CD4-positive, CD25-positive, alpha-beta regulatory T cell (primary cell): ENCODE measurements around the gene TMEM134. TPM values are rescaled to one million over a fixed set of nuclear protein-coding genes. Genes with fewer than 3 reads are reported as not detected.

Source experiments
- ATAC-seq, 2 donors: fragments of 150-1000 bp; cut with Tn5 transposase; one replicate each; pipeline ENCODE4 v1.10.0; 2021; ENCODE audit warnings: low read depth in 2 of 2, moderate number of reproducible peaks in 2 of 2, moderate library complexity in 1 of 2
- DNase-seq, 3 donors: peaks; one replicate each; pipeline versions ENCODE4 v3.0.0 to v3.0.0-alpha.2; 2012 to 2022; ENCODE audit warnings: mixed read lengths in 1 of 3
- H3K27ac ChIP-seq: one replicate; pipeline ENCODE4 v1.7.0; 2013; ENCODE audit warnings: mild to moderate bottlenecking, low read length; ENCODE audit not compliant: insufficient read depth, poor library complexity, severe bottlenecking
- H3K27me3 ChIP-seq: one replicate; pipeline ENCODE4 v1.7.0; 2013; ENCODE audit warnings: low read length; ENCODE audit not compliant: control insufficient read depth, insufficient read depth
- H3K36me3 ChIP-seq: one replicate; pipeline ENCODE4 v1.7.0; 2013; ENCODE audit warnings: mild to moderate bottlenecking, low read length, moderate library complexity; ENCODE audit not compliant: control insufficient read depth, insufficient read depth
- H3K4me1 ChIP-seq: 2 replicates; pipeline ENCODE4 v1.7.0; 2013; ENCODE audit warnings: mild to moderate bottlenecking, low read length; ENCODE audit not compliant: insufficient read depth, control insufficient read depth, poor library complexity, severe bottlenecking
- H3K4me3 ChIP-seq: one replicate; pipeline ENCODE4 v1.7.0; 2013; ENCODE audit warnings: low read depth, mild to moderate bottlenecking, low read length, moderate library complexity
- H3K9me3 ChIP-seq, 2 experiments: 1 replicate in 1 of 2; 2 replicates in 1 of 2; pipeline ENCODE4 v1.7.0; 2013; ENCODE audit warnings: low read length in 2 of 2, mild to moderate bottlenecking in 1 of 2, moderate library complexity in 1 of 2; ENCODE audit not compliant: control insufficient read depth in 2 of 2
- H3K27ac Mint-ChIP-seq, 3 donors: one replicate each; pipeline ENCODE4 v1.8.0; 2020 to 2022; ENCODE audit warnings: mild to moderate bottlenecking in 3 of 3, mixed read lengths in 3 of 3, moderate library complexity in 2 of 3
- H3K27me3 Mint-ChIP-seq: one replicate; pipeline ENCODE4 v1.8.0; 2022; ENCODE audit warnings: mild to moderate bottlenecking, mixed read lengths
- H3K36me3 Mint-ChIP-seq: one replicate; pipeline ENCODE4 v1.8.0; 2020; ENCODE audit warnings: mixed read lengths
- H3K4me1 Mint-ChIP-seq, 4 donors: one replicate each; pipeline ENCODE4 v1.8.0; 2020 to 2022; ENCODE audit warnings: mixed read lengths in 4 of 4, mild to moderate bottlenecking in 1 of 4
- H3K4me3 Mint-ChIP-seq, 4 donors: one replicate each; pipeline ENCODE4 v1.8.0; 2020 to 2022; ENCODE audit warnings: mild to moderate bottlenecking in 4 of 4, mixed read lengths in 4 of 4, moderate library complexity in 3 of 4
- H3K9me3 Mint-ChIP-seq, 7 donors: one replicate each; pipeline ENCODE4 v1.8.0; 2020 to 2022; ENCODE audit warnings: mixed read lengths in 7 of 7, mild to moderate bottlenecking in 3 of 7, moderate library complexity in 2 of 7
- polyA plus RNA-seq, 4 donors: library from polyadenylated mRNA; unstranded; fragments of 300-500 nt; fragmentation: Illumina TruSeq; gene quantifications; one replicate each; pipeline ENCODE4 v1.2.3, GENCODE V29; 2021
- total RNA-seq: library from RNA; stranded (reverse); gene quantifications from one replicate; pipeline ENCODE4 v1.2.3, GENCODE V29; 2022

Gene TMEM134
- total and polyA plus RNA-seq, 5 donors from 2014 or later, result 48.7 to 228 (median 158) TPM

- Histone ChIP-seq H3K27ac (peak overlapping the region; percentile 79), H3K4me1 (peaks cover 89% of the 10 kb centered on the region), H3K4me3 (peak overlapping the region; percentile 59), H3K36me3 (no peaks in the 10 kb centered on the region), H3K9me3 (no peaks in the 10 kb centered on the region), H3K27me3 (no peaks in the 10 kb centered on the region)
- ATAC-seq (peak; percentile 68 to 72), DNase-seq (peak; percentile 72 to 97 (median 90))
- Mint-ChIP-seq H3K4me3 (peak overlapping the region; percentile 93 to 96 (median 94)), H3K27ac (peak overlapping the region; percentile 95 to 100 (median 96)), H3K36me3 (no peaks in the 10 kb centered on the region), H3K4me1 (peaks cover 4 to 79% (median 37%) of the 10 kb centered on the region in 4 donors), H3K9me3 (no peaks in the 10 kb centered on the region), H3K27me3 (no peaks in the 10 kb centered on the region)
Measured at GRCh38 chr11:67416416-67417335, 52.4 kb downstream of the TMEM134 start.

- ATAC-seq, result no peak
- Histone ChIP-seq H3K27me3 (no peaks in the 10 kb centered on the region), H3K4me1 (peaks cover 93% of the 10 kb centered on the region), H3K9me3 (no peaks in the 10 kb centered on the region), H3K27ac (peak within 1 kb of the TSS; percentile 79), H3K36me3 (no peaks in the 10 kb centered on the region), H3K4me3 (peak within 1 kb of the TSS; percentile 59)
- Mint-ChIP-seq H3K4me1 (peaks cover 4 to 85% (median 38%) of the 10 kb centered on the region in 4 donors), H3K36me3 (no peaks in the 10 kb centered on the region), H3K4me3 (peak within 1 kb of the TSS; percentile 93 to 96 (median 94)), H3K27me3 (no peaks in the 10 kb centered on the region), H3K27ac (peak within 1 kb of the TSS; percentile 95 to 100 (median 96)), H3K9me3 (no peaks in the 10 kb centered on the region)
- no peak for DNase-seq
Measured at GRCh38 chr11:67415501-67416304, 53.3 kb downstream of the TMEM134 start, which contains the start of gene CARNS1. TSS of gene CARNS1 (plus strand) at chr11:67415678. CDS start at chr11:67416200, 522 bp downstream.

GRCh38 chr11:67413266-67413849 is 55.7 kb downstream of the TMEM134 start:
- H3K27ac ChIP-seq, result peak overlapping the region; percentile 35
- no peak overlapping the region for H3K4me3 ChIP-seq
- peaks cover 5 to 88% (median 36%) of the 10 kb centered on the region in 4 donors for H3K4me1 Mint-ChIP-seq
- H3K4me3 Mint-ChIP-seq, result peak overlapping the region; percentile 12 to 97 (median 58)
- H3K9me3 ChIP-seq, result no peaks in the 10 kb centered on the region
- DNase-seq (no peak), ATAC-seq (no peak)
- peaks cover 93% of the 10 kb centered on the region for H3K4me1 ChIP-seq
- no peaks in the 10 kb centered on the region for H3K9me3 Mint-ChIP-seq
- peak overlapping the region; percentile 62 to 66 (median 65) for H3K27ac Mint-ChIP-seq
- H3K27me3 ChIP-seq, result no peaks in the 10 kb centered on the region
- H3K36me3 ChIP-seq, result peaks cover 4% of the 10 kb centered on the region
- no peaks in the 10 kb centered on the region for H3K27me3 Mint-ChIP-seq
- H3K36me3 Mint-ChIP-seq, result peaks cover 6% of the 10 kb centered on the region

GRCh38 chr11:67412495-67413179 is 56.4 kb downstream of the TMEM134 start:
- H3K27me3 Mint-ChIP-seq, result no peaks in the 10 kb centered on the region
- H3K36me3 Mint-ChIP-seq, result peaks cover 8% of the 10 kb centered on the region
- Histone ChIP-seq H3K9me3 (no peaks in the 10 kb centered on the region), H3K27ac (peak overlapping the region; percentile 35), H3K4me3 (no peak overlapping the region), H3K4me1 (peaks cover 93% of the 10 kb centered on the region), H3K36me3 (peaks cover 7% of the 10 kb centered on the region), H3K27me3 (no peaks in the 10 kb centered on the region)
- peak overlapping the region; percentile 65 to 95 (median 79) for H3K27ac Mint-ChIP-seq
- H3K4me3 Mint-ChIP-seq, result peak overlapping the region; percentile 24 to 97 (median 64)
- ATAC-seq, result no peak
- peaks cover 12 to 88% (median 42%) of the 10 kb centered on the region in 4 donors for H3K4me1 Mint-ChIP-seq
- H3K9me3 Mint-ChIP-seq, result no peaks in the 10 kb centered on the region
- DNase-seq, result no peak

GRCh38 chr11:67411785-67412152 is 57.3 kb downstream of the TMEM134 start:
- H3K9me3 ChIP-seq, result no peaks in the 10 kb centered on the region
- ATAC-seq (no peak), DNase-seq (no peak)
- Mint-ChIP-seq H3K27me3 (no peaks in the 10 kb centered on the region), H3K4me3 (peak overlapping the region in 3 of 4 donors; percentile 36 to 97 (median 43)), H3K36me3 (peaks cover 15% of the 10 kb centered on the region), H3K9me3 (no peaks in the 10 kb centered on the region), H3K4me1 (peaks cover 18 to 90% (median 48%) of the 10 kb centered on the region in 4 donors), H3K27ac (peak overlapping the region in 2 of 3 donors; percentile 92 to 95)
- no peaks in the 10 kb centered on the region for H3K27me3 ChIP-seq
- peaks cover 12% of the 10 kb centered on the region for H3K36me3 ChIP-seq
- H3K4me3 ChIP-seq, result no peak overlapping the region
- peak overlapping the region; percentile 57 for H3K27ac ChIP-seq
- peaks cover 93% of the 10 kb centered on the region for H3K4me1 ChIP-seq

Other genes starting within 250 kb of the TMEM134 start
- gene GRK2, start 202.8 kb downstream of the TMEM134 start, total RNA-seq, result 295 TPM
- gene GRK2, start 202.8 kb downstream of the TMEM134 start, polyA plus RNA-seq, result 10 to 100 TPM; 13.2 to 27.8 (median 19.3) TPM
- gene ANKRD13D, start 179.9 kb downstream of the TMEM134 start, total RNA-seq, result 158 TPM
- gene ANKRD13D, start 179.9 kb downstream of the TMEM134 start, polyA plus RNA-seq, result 10 to 100 TPM in 3 of 4 donors, 1 to 10 TPM in 1; 9.5 to 18.9 (median 12.6) TPM
- gene SSH3, start 165.7 kb downstream of the TMEM134 start, total RNA-seq, result 24.4 TPM
- 1 to 10 TPM; 2.3 to 7.1 (median 3.1) TPM for gene SSH3, start 165.7 kb downstream of the TMEM134 start, polyA plus RNA-seq
- 60.6 TPM for gene POLD4, start 115.7 kb downstream of the TMEM134 start, total RNA-seq
- gene POLD4, start 115.7 kb downstream of the TMEM134 start, polyA plus RNA-seq, result 100 to 1,000 TPM; 103 to 127 (median 118) TPM
- 3.0 TPM for gene CLCF1, start 95.7 kb downstream of the TMEM134 start, total RNA-seq
- 1 to 10 TPM in 1 of 4 donors, under 1 TPM in 3; 0.10 to 1.3 (median 0.40) TPM for gene CLCF1, start 95.7 kb downstream of the TMEM134 start, polyA plus RNA-seq
- gene RAD9A, start 77.3 kb downstream of the TMEM134 start, total RNA-seq, result 27.5 TPM
- 1 to 10 TPM; 3.5 to 6.7 (median 6.4) TPM for gene RAD9A, start 77.3 kb downstream of the TMEM134 start, polyA plus RNA-seq
- 160 TPM for gene PPP1CA, start 67.4 kb downstream of the TMEM134 start, total RNA-seq
- gene PPP1CA, start 67.4 kb downstream of the TMEM134 start, polyA plus RNA-seq, result 100 to 1,000 TPM; 547 to 762 (median 622) TPM
- gene TBC1D10C, start 65.2 kb downstream of the TMEM134 start, total RNA-seq, result 312 TPM
- 100 to 1,000 TPM; 328 to 504 (median 378) TPM for gene TBC1D10C, start 65.2 kb downstream of the TMEM134 start, polyA plus RNA-seq
- 7.8 TPM for gene CARNS1, start 53.6 kb downstream of the TMEM134 start, total RNA-seq
- gene CARNS1, start 53.6 kb downstream of the TMEM134 start, polyA plus RNA-seq, result 1 to 10 TPM in 2 of 4 donors, under 1 TPM in 2; 0.63 to 2.3 (median 1.1) TPM
- gene RPS6KB2, start 40.8 kb downstream of the TMEM134 start, total RNA-seq, result 66.0 TPM
- gene RPS6KB2, start 40.8 kb downstream of the TMEM134 start, polyA plus RNA-seq, result 10 to 100 TPM; 44.4 to 61.5 (median 50.3) TPM
- gene PTPRCAP, start 31.6 kb downstream of the TMEM134 start, total RNA-seq, result 291 TPM
- 1,000 to 10,000 TPM in 1 of 4 donors, 100 to 1,000 TPM in 3; 829 to 1,084 (median 978) TPM for gene PTPRCAP, start 31.6 kb downstream of the TMEM134 start, polyA plus RNA-seq
- gene CORO1B, start 25.8 kb downstream of the TMEM134 start, total RNA-seq, result 70.5 TPM
- gene CORO1B, start 25.8 kb downstream of the TMEM134 start, polyA plus RNA-seq, result 100 to 1,000 TPM in 1 of 4 donors, 10 to 100 TPM in 3; 46.8 to 109 (median 72.8) TPM
- gene GPR152, start 16.5 kb downstream of the TMEM134 start, total RNA-seq, result not detected
- gene GPR152, start 16.5 kb downstream of the TMEM134 start, polyA plus RNA-seq, result under 1 TPM; 0.13 to 0.84 (median 0.35) TPM
- gene CABP4, start 13.9 kb downstream of the TMEM134 start, total RNA-seq, result 13.2 TPM
- 1 to 10 TPM in 1 of 4 donors, under 1 TPM in 3; 0.57 to 1.2 (median 0.92) TPM for gene CABP4, start 13.9 kb downstream of the TMEM134 start, polyA plus RNA-seq
- gene AIP, start 13.8 kb upstream of the TMEM134 start, total RNA-seq, result 124 TPM
- gene AIP, start 13.8 kb upstream of the TMEM134 start, polyA plus RNA-seq, result 100 to 1,000 TPM; 200 to 234 (median 219) TPM
- gene PITPNM1, start 36.1 kb upstream of the TMEM134 start, total RNA-seq, result 116 TPM
- gene PITPNM1, start 36.1 kb upstream of the TMEM134 start, polyA plus RNA-seq, result 10 to 100 TPM; 15.7 to 21.3 (median 17.6) TPM
- 38.5 TPM for gene CDK2AP2, start 38.9 kb upstream of the TMEM134 start, total RNA-seq
- 100 to 1,000 TPM; 113 to 135 (median 128) TPM for gene CDK2AP2, start 38.9 kb upstream of the TMEM134 start, polyA plus RNA-seq
- not detected for gene CABP2, start 54.2 kb upstream of the TMEM134 start, total RNA-seq
- not detected for gene CABP2, start 54.2 kb upstream of the TMEM134 start, polyA plus RNA-seq
- 55.7 TPM for gene GSTP1, start 114.6 kb upstream of the TMEM134 start, total RNA-seq
- gene GSTP1, start 114.6 kb upstream of the TMEM134 start, polyA plus RNA-seq, result 100 to 1,000 TPM; 180 to 231 (median 219) TPM
- 204 TPM for gene NDUFV1, start 137.7 kb upstream of the TMEM134 start, total RNA-seq
- gene NDUFV1, start 137.7 kb upstream of the TMEM134 start, polyA plus RNA-seq, result 100 to 1,000 TPM; 101 to 128 (median 113) TPM
- 1.9 TPM for gene NUDT8, start 160.7 kb upstream of the TMEM134 start, total RNA-seq
- gene NUDT8, start 160.7 kb upstream of the TMEM134 start, polyA plus RNA-seq, result 1 to 10 TPM; 1.2 to 3.7 (median 2.6) TPM
- gene TBX10, start 170.5 kb upstream of the TMEM134 start, total RNA-seq, result not detected
- not detected for gene TBX10, start 170.5 kb upstream of the TMEM134 start, polyA plus RNA-seq
- gene ACY3, start 181.5 kb upstream of the TMEM134 start, total RNA-seq, result 0.57 TPM
- gene ACY3, start 181.5 kb upstream of the TMEM134 start, polyA plus RNA-seq, result 1 to 10 TPM in 1 of 4 donors, under 1 TPM in 2, not detected in 1; 0.37 to 1.1 (median 0.59) TPM
- gene ALDH3B2, start 205.4 kb upstream of the TMEM134 start, total RNA-seq, result not detected
- not detected for gene ALDH3B2, start 205.4 kb upstream of the TMEM134 start, polyA plus RNA-seq